GM12873 (cell line): ENCODE measurements around the gene SLA2.

Source experiments
- TF ChIP-seq, protein P1 (sequence below): IDR thresholded peaks from 2 replicates; pipeline ENCODE4 v1.5.1; 2012; ENCODE audit warnings: low read depth, mild to moderate bottlenecking, moderate library complexity, low read length, control low read depth; ENCODE audit not compliant: insufficient read depth; ENCODE audit errors: missing control alignments

SLA2 gene

DNA sequence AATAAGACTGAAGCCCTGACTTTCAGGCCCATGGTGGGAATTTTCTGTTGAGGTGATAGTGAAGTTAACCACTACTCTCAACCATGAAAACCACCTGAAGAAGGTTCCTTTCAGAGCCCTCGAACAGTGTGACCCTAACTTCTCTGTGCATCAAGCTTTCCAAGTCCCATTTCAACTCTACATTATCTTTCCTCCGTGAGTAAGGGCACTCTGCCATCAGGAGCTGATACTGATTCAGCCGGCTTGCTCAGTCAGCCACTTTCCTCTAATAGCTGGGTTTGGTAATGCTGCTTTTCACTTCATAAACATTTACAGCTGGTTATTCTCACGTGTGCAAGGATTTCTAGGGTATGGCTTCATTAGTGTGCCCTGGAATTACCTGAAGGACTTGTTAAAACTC, 10.7 kb upstream of the SLA2 start:
- TF ChIP-seq, protein P1, sequence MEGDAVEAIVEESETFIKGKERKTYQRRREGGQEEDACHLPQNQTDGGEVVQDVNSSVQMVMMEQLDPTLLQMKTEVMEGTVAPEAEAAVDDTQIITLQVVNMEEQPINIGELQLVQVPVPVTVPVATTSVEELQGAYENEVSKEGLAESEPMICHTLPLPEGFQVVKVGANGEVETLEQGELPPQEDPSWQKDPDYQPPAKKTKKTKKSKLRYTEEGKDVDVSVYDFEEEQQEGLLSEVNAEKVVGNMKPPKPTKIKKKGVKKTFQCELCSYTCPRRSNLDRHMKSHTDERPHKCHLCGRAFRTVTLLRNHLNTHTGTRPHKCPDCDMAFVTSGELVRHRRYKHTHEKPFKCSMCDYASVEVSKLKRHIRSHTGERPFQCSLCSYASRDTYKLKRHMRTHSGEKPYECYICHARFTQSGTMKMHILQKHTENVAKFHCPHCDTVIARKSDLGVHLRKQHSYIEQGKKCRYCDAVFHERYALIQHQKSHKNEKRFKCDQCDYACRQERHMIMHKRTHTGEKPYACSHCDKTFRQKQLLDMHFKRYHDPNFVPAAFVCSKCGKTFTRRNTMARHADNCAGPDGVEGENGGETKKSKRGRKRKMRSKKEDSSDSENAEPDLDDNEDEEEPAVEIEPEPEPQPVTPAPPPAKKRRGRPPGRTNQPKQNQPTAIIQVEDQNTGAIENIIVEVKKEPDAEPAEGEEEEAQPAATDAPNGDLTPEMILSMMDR, result no peak

DNA sequence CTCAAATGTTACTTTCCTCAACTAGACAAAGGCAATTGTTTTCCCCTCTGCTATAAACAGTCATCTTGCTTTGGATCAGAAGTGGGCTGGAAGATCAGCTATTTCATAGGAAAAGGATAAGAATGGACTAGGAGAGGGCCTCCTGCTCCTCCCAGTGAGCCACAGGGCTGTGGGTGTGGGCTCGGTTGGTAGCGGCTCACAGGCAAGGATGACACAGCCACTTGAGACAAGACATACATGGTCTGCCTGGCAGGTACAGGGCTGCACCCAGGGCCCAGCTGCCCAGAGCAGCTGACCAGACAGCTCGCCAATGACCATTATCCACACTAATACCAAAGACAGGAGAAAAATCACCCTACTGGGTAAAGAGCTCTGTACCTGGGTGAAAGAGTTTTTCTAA, 9.0 kb upstream of the SLA2 start:
- TF ChIP-seq, protein P1, result no peak

DNA sequence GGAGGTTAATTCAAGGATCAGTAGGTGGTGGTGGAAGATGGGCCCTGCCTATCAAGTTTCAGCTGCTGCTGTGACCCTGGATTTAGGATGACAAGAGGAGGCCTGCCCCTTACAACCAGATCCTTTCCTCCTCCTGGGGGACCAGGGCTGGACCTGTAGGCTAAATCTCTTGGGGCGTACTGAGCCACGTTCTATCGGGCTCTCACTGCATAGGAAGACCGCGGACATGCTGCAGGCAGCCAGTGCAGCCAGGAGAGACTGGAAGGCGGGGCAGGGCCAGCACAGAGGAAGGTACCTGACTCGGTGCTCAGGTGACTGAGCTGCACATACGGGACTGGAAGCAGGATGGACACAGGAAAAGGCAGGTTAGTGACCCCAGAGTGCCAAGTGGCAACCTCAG, 8.5 kb upstream of the SLA2 start:
- TF ChIP-seq, protein P1, result no peak

DNA sequence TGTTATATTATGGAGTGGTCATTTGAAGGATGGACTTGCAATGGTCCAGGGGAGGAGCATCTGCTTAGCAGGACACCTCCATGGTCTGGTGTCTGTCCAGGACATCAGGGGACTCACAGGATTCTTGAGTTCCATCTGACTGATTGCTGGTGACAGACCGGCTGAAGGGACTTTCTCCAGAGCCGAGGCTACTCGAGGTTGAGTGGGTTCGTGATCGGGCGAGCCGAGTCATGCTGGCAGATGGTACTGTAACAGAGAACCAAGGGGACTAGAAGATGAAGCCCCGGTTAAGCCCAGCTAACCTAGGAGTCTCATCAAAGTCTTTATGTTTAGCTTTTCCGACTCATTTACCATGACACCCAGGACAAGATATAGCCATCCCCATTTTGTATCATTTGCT, 7.5 kb upstream of the SLA2 start:
- TF ChIP-seq, protein P1, result no peak

DNA sequence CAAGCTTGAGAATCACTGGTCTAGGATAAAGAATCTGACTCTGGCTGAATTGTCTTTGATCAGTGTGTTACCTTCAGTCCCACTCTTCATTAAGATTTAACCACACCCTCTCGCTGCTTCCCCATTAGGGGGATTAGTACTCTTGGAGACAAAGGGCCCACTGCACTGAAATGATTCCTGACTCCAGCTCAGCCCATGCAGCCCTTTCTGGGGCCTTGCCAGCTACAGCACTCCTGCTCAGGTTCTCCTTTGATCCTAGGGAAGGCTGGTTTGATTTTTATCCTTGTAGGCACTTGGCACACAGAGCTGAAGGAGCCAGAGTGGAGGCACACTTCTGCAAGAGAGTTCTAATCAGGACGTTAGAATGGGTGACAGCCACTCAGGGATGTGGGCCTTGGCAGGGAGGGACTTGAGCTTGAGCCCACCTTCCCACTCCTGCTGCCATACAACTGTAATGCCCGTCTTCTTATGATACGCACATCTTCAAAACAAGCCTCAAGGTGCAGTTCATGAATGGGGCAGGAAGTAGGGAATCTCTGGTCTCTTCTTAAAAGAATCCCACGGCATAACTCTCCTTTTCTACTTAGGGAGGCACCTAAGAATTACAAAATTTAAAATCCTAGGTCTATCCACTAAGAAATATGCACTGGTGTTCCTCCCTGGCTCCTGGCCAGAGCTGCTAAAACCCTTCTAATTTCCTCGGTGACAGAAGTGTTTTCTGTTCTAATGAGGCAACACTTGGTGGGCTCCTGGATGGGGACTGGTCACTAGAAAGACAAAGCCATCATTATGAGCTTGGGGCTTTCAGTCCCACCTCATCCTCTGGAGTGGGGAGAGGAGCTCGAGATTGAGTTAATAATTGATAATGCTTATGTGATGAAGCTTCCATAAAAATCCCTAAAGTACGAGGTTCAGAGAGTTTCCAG, 1.5 kb upstream of the SLA2 start:
- TF ChIP-seq, protein P1, result no peak

DNA sequence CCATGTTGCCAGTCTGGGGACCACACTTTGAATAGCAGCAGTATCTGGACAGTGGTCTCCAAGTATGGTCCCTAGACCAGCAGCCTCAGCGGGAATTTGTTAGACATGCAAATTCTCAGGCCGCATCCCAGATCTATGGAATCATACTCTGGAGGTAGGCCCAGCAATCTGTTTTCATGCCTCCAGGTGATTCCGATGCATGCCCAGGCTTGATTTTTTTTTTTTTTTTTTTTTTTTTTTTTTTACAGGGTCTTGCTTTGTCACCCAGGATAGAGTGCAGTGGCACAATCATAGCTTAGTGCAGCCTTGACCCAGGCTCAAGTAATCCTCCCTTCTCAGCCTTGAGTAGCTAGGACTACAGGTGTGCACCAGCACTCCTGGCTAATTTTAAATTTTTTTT, 682 bp upstream of the SLA2 start:
- TF ChIP-seq, protein P1, result no peak

DNA sequence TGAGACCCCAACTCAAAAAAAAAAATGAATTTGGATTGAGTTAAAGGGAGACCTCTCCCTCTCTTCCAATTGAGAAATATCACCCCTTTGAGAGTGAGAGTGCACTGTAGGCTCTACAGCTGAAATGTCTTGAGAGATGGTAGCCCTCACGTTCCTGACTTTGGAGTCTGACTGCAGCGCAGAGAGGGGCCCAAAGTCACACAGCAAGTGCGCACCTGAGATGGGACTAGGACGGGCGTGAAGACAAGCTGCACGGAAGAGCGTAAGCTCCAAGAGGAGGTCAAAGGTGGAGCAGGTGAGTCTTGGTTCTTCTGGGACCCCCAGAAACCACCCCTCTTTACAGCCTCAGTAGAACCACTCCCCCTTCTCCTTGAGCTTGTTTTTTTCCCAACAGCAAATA, 643 bp downstream of the SLA2 start:
- TF ChIP-seq, protein P1, result no peak
